GM21423 (cell line): Measurements from ENCODE around the gene TMEM163.
"Not testable (repeated sequence)": the region's sequence is repeated elsewhere in the genome, so short reads cannot be mapped to it uniquely, and the experiment has no call there.

ENCODE experiments used
- ATAC-seq: cut with Tn5 transposase; IDR thresholded peaks from one replicate; pipeline ENCODE4 v1.9.1; 2021; ENCODE audit warnings: mild to moderate bottlenecking, moderate library complexity; ENCODE audit not compliant: unreplicated experiment

TMEM163 gene

DNA sequence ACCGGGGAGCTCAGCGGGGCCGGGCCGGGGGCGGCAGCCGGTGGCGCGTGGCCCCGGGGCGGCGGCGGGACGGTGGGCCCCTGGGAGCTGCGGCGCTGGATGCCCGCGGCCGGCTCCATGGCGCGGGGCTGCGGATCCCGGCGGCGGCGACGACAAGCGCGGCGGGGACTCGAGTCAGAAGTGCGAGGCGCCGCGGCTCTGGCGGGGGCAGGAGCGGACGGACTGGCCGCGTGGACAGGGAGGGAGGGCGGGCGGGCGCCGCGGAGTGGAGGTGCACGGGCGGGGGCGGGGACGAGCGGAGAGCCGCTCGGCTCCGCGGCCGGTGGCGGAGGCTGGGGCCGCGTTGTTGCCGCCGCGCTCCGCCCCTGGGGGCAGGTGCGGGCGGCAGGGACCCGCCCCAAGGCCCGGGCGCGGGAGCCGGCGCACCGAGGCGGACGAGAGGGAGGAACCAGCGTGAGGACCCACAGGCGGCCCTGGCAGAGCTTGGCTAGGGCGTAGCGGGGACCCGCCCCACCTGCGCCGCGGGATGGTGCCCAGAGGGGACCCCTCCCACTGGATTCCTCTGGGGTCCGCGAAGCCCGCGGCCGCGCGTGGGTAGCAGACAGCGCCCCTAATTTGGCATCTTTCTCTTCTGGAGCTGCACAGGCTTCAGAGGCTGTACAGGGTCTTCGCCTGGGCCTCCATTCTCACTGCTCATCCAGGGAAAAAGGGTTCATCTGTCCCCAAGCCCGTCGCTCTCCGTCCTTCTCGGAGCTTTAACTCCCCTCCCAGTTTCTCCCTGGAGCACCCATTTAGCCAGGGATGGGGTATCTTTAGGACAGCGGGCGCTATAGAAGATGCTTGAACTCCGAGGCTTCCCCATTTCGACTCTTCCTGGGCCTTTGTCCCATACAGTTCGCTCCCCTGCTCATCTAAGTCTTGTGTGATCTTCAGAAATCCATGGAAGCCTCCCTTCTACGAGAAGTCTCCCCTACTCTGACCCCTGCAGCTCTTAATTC, at the start of gene TMEM163:
TSS of gene TMEM163 (minus strand) at position 184 of the 998 bp plus-strand sequence.
- peak; percentile 53 for ATAC-seq

DNA sequence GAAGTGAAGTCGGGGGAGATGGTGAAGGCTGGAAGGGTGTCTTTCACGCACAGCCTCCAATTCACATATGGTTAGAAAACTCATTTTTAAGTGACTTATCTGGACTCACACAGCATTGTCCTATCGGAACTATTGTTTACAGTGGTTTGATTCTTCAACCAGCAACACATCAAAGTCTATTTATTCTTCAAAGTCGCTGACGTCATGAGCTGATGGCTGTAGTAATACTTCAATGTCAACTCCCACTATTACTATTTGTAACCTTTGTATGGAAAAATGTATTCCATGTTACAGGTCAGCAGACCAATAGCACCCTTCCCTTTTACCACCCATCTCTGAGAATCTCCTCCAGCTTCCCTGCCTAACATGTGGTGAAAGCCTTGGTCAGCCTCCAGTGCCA, 47.8 kb upstream of the TMEM163 start:
- ATAC-seq = no peak

DNA sequence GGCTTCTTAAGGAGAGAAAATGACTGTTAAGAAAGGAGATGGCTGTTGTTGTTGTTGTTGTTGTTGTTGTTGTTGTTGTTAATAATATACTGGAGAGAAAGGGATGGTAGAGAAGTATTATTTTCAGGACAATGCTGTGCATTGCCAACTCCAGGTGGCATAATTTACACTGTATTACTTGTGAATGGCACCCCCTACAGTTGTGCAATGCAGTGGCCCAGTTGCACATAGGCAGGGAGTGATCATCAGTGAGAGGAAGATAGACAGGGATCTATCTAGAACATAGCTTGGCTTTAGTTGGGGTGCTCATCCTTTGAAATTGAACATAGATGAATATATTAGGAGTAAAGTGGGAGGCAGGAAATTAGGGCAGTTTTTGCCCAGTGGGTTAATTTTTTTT, 47.2 kb upstream of the TMEM163 start:
- ATAC-seq = no peak

GRCh38 chr2:134764164-134764563, 45.4 kb upstream of the TMEM163 start:
- no peak for ATAC-seq

DNA sequence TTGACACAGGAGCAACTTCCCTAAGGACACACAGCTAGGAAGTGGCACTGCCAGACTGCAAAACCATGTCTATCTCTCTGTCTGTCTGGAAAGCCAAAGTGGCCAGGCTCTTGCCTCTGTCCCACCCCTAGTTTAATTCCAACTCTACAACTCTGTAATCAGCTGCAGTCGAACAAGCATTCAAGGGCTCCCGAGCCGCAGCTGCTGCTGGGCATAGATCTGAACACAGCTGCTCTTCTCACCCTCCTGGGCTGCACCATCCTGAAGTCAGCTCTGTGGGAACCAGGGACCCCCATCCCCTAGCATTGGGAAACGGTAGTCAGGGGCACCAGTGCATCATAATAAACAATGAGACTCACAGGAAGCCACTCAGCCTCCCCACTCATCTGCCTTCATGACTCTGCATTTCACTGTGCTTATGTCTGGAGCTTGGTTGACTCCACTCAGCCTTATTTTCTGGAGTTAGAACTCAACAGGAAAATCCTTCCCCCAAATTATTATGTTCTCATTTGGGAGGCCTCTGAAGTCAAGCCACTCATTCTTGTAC, 44.4 kb upstream of the TMEM163 start:
- ATAC-seq = no peak

GRCh38 chr2:134762508-134762907, 43.7 kb upstream of the TMEM163 start:
- ATAC-seq = no peak

DNA sequence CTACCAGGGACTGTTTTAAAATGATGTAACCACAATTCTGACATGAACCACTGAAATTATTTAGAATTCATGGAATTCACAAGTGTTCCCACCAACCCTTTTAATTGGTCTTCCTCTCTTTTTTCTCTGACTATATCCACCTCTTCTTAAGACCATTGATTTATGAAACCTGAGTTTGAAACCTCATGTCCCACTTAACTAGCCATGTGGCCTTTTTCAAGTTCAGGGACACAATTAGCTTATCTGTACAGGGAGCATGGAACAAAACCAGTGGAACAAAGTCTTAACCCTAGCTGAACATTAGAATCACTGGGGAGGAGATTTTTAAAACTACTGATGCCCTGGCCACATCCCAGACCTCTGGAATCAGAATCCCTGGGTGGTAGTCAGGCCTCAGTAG, 41.6 kb upstream of the TMEM163 start:
- no peak for ATAC-seq

DNA sequence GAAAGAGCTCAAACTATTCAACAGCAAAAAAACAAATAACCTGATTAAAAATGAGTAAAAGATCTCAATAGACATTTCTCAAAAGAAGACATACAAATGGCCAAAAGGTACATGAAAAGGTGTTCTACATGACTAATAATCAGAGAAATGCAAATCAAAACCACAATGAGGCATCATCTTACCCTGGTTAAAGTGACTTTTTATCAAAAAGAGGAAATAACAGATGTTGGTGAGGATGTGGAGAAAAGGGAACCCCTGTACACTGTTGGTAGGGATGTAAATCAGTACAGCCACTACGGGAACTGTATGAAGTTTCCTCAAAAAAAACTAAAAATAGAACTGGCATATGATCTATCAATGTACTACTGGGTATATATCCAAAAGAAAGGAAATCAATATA, 39.8 kb upstream of the TMEM163 start:
- peak; percentile 88 for ATAC-seq

DNA sequence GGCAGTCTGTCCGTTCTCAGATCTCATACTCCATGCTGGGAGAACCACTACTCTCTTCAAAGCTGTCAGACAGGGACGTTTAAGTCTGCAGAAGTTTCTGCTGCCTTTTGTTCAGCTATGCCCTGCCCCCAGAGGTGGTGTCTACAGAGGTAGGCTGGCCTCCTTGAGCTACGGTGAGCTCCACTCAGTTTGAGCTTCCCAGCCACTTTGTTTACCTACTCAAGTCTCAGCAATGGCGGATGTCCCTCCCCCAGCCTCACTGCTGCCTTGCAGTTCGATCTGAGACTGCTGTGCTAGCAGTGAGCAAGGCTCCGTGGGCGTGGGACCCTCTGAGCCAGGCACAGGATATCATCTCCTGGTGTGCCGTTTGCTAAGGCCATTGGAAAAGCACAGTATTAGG, 33.2 kb upstream of the TMEM163 start:
- ATAC-seq = not testable (repeated sequence)

DNA sequence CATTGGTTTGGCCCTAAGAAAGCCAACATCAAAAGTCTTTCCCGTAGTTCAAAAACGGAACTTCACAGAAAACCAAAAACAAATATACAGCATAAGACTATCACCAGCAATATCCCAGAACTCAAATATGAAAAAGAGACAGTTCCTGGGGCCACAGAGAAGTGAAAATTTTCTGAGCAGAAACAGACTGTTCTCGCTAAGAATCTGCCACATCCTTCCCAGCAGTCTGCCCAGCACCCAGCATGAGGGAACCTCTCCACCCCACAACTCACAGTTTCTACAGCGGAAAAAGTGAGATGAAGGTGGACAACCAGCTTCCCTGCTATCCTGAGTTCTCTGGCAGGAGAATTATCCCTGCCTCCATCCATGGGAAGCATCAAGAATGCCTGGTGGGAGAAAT, 26.7 kb upstream of the TMEM163 start:
- no peak for ATAC-seq

GRCh38 chr2:134745023-134745422, 26.2 kb upstream of the TMEM163 start:
- ATAC-seq = no peak

DNA sequence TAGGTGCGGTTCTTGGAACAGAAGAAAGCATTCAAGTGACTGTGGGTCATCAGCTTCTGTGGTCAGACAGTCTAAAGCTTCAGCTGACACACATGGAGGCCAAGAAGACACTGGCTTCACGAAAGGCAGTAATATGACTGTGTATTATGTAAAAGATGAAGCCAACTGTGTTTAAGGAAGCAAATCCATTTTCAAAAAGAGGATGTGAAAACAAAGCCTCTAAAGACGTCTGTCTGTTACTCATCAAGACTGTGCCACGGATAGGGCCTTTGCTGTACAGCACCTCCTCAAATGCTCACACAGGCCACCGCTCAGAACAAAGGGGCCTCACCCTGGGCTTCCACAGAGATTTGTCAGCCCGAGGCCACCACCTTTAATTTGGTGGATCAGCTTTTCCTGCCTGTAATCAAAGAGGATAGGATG, 21.1 kb upstream of the TMEM163 start:
- peak; percentile 92 for ATAC-seq

DNA sequence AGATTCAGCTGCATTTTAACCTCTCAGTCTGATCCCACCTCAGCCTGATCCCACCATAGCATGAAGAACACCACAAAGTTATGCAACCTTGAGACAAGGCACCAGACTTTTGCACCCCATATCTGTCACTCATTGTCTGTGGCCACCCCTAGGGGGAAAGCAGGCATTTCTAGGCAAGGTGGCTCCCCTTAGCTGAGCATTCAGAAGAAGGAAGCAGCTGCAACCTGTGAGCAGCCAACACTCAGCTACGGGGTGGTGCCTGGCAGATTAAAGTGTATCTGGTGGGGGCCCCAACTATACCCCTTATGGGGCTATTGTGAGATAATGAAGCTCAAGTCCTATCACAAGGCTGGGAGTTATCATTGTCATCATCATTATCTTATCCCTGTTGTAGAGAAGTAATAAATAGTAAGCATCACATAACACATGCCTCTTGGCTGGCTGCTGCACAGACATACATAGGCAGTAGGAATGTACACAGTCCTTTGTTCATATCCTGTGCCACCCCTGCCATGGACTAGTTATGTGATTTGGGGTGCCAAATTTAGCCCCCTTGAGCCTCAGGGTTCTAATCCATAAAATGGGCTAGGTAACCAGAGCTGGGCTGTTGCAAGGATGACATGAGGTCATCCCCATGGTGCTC, 20.6 kb upstream of the TMEM163 start:
- no peak for ATAC-seq

- ATAC-seq = no peak
Observed at GRCh38 chr2:134738141-134738870, 19.5 kb upstream of the TMEM163 start.

- ATAC-seq = no peak
Observed at GRCh38 chr2:134737671-134738070, 18.9 kb upstream of the TMEM163 start.

DNA sequence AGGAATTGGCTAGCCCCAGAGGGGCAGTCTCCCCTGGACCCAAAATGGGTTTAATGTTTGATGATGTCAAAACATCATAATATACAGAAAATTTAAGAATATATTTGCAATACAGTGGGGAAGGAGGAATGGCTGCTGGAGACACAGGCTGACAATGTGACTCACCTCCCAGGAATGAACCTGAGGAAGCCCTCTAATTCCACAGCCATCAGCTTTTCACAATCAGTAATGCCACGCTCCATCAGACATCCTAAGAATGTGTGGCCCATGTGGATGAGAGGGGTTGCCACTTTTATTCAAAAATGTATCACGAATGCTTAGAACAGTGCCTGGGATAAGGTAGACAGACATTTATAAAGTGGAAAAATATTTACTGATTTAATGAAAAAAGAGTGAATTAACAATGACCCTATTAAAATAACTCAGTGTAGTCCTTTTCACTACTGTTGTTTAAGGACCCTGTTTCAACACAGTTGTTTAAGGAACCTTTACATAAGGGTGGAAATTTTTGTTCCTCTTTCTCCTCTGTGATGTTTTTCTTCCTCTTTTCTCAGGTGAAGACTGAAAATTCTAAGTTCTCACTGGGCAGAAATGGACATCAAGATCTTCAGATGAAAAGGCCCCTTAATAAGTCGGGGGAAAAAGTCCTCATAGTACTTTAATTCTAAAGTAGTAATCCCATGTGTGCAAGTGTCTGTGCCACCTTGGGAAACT, 17.5 kb upstream of the TMEM163 start:
- no peak for ATAC-seq

- no peak for ATAC-seq
Observed at GRCh38 chr2:134728163-134728562, 9.4 kb upstream of the TMEM163 start.

DNA sequence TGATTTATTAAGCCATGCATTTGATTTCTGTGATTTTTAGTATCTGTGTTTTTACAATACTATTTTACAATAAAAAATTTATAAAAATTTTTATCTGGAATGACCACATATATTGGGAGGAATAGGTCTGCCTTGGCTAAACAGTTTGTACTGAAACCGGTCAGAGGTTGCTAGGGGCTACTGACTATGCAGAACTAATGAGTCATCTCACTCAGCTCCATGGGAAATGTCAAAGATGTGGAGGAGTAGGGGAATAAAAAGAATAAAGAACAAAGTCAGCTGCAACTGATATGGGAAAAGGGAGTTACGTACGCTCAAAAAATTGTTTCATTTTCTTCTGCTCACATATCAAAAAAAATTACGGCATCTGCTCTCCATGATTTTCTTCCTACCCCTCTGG, 8.6 kb upstream of the TMEM163 start:
- ATAC-seq = no peak

DNA sequence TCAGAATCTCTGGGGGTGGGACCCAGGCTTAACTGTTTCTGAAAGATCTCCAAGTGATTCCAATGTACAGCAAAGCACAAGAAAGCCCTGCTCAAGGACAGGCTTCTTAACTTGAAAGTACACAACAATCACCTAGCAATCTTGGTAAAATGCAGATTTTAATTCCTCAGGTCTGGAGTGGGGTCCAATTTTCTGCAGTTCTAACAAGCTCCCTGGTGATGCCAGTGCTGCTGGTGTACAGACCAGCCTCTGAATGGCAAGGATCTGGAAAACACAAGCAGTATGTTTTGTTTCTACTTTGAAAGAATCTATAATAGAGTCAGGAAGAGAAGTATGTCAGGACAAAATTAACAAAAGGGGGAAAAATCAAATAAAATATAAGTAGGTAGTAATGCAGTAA, 7.8 kb upstream of the TMEM163 start:
- no peak for ATAC-seq

DNA sequence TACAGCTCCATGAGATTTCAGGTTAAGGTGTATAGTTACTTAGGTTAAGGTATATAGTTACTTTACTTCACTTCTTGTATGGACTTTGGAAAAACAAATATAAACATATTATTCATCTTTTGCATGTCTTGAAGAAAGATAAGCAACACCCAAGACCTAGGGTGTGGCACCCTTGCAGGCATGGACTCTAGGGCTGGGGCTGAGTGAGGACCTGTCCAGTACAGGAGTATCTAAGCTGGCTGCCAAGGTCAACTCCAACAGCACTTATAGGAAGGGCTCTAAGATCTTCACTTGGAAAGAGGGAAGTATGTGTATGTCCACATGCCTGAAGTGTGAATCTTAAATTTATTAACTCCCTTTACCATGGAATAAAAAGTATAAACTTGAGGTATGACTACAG, 7.1 kb upstream of the TMEM163 start:
- no peak for ATAC-seq

- ATAC-seq = no peak
Observed at GRCh38 chr2:134724341-134724740, 5.5 kb upstream of the TMEM163 start.
